Stomach (tissue), 9 donors: ENCODE data around the gene SEMA5A. TPM values are rescaled to one million over a fixed set of nuclear protein-coding genes. Genes with fewer than 3 reads are reported as not detected.

Source experiments
- DNase-seq, 2 donors: peaks; one replicate each; pipeline versions ENCODE4 v3.0.0 to v3.0.0-alpha.2; 2013 to 2019
- H3K27ac ChIP-seq, 5 donors: fragments of 200-600 bp in 4 of 5; sonication (generic) in 4 of 5; one replicate each; pipeline ENCODE4 v1.5.1; 2013 to 2019; ENCODE audit warnings: mild to moderate bottlenecking in 1 of 5, moderate library complexity in 1 of 5
- H3K27me3 ChIP-seq, 3 donors: fragments of 200-600 bp; sonication (generic); one replicate each; pipeline ENCODE4 v1.5.1; 2017 to 2019; ENCODE audit warnings: mixed run types in 1 of 3
- H3K36me3 ChIP-seq, 4 donors: fragments of 200-600 bp; sonication (generic); 1 replicate in 3 of 4; 2 replicates in 1 of 4; pipeline ENCODE4 v1.5.1; 2016 to 2019
- H3K4me1 ChIP-seq, 4 donors: fragments of 200-600 bp; sonication (generic); one replicate each; pipeline ENCODE4 v1.5.1; 2016 to 2019
- H3K4me3 ChIP-seq, 4 donors: fragments of 200-600 bp; sonication (generic) in 3 of 4; one replicate each; pipeline ENCODE4 v1.5.1; 2016 to 2019; ENCODE audit warnings: mild to moderate bottlenecking in 1 of 4
- H3K9me3 ChIP-seq, 4 donors: fragments of 200-600 bp; sonication (generic); one replicate each; pipeline ENCODE4 v1.5.1; 2016 to 2019
- CTCF ChIP-seq, 7 experiments: fragments of 450-650 bp in 4 of 7; fragments of 200-600 bp in 3 of 7; sonication (generic) in 3 of 7; IDR thresholded peaks; one replicate each; pipeline ENCODE4 v1.5.1; 2016 to 2019; ENCODE audit warnings: antibody characterized with exemption in 7 of 7, control low read depth in 2 of 7, mild to moderate bottlenecking in 1 of 7
- EP300 ChIP-seq: sonication (generic); formaldehyde crosslinking; IDR thresholded peaks from one replicate; pipeline ENCODE4 v1.6.1; 2017; ENCODE audit warnings: antibody characterized with exemption
- POLR2A ChIP-seq, 4 donors: fragments of 450-650 bp; IDR thresholded peaks; one replicate each; pipeline ENCODE4 v1.6.1; 2016; ENCODE audit warnings: antibody characterized with exemption in 4 of 4, control low read depth in 2 of 4, mild to moderate bottlenecking in 1 of 4, moderate library complexity in 1 of 4
- POLR2AphosphoS5 ChIP-seq, 3 donors: sonication (generic); formaldehyde crosslinking; IDR thresholded peaks; one replicate each; pipeline ENCODE4 v1.6.1; 2016; ENCODE audit warnings: antibody characterized with exemption in 3 of 3
- WGBS, 5 donors: extraction: QIAGEN DNeasy Blood & Tissue Kit in 3 of 5; methylation state at CpG; one replicate each; pipeline versions ENCODE4 v1.1.5 to v1.1.7; 2013 to 2018; 5-methylcytosine and 5-hydroxymethylcytosine counted together
- intact Hi-C: fragments of 100-400 bp; cut with DNase I; formaldehyde crosslinking; loops from one replicate; pipeline ENCODE4 v1.15.1; 2023; ENCODE audit warnings: low total_unique reads
- polyA plus RNA-seq, 3 donors: library from polyadenylated mRNA; stranded (reverse); fragments of 200-250 nt; gene quantifications; one replicate each; pipeline ENCODE4 v1.2.3, GENCODE V29; 2013
- total RNA-seq, 5 donors: library from RNA; depleted of rRNA; stranded (reverse); fragments of >200 nt; gene quantifications; one replicate each; pipeline versions ENCODE4 v1.1.0 to v1.2.3, GENCODE V29; 2014 to 2016
- donor health status: healthy with polysubstance abuse.
- donor health status: Bipolar disorder and iron deficiency.
- donor health status: healthy.

The SEMA5A gene
- total and polyA plus RNA-seq, 8 donors: 0.62 to 26.4 (median 3.2) TPM

- no peak for DNase-seq
- Histone ChIP-seq H3K4me3 (no peak overlapping the region), H3K27ac (no peak overlapping the region), H3K36me3 (no peaks in the 10 kb centered on the region), H3K27me3 (no peaks in the 10 kb centered on the region), H3K9me3 (no peaks in the 10 kb centered on the region), H3K4me1 (no peaks in the 10 kb centered on the region)
- TF ChIP-seq POLR2AphosphoS5 (IDR thresholded peaks at IDR 0.05) (no peak), CTCF (IDR thresholded peaks at IDR 0.05) (no peak), POLR2A (IDR thresholded peaks at IDR 0.05) (no peak), EP300 (no peak)
- intact Hi-C loops: no loop called here
- WGBS, 5 donors: 58 to 87% (median 71%) methylated on average over 1 of the region's 1 CpG
Measured at GRCh38 chr5:9149988-9150387, 395.9 kb downstream of the SEMA5A start.

GRCh38 chr5:9148242-9148641, 397.6 kb downstream of the SEMA5A start:
- no peaks in the 10 kb centered on the region for H3K4me1 ChIP-seq
- intact Hi-C loops: no loop called here
- H3K27me3 ChIP-seq: no peaks in the 10 kb centered on the region

DNA sequence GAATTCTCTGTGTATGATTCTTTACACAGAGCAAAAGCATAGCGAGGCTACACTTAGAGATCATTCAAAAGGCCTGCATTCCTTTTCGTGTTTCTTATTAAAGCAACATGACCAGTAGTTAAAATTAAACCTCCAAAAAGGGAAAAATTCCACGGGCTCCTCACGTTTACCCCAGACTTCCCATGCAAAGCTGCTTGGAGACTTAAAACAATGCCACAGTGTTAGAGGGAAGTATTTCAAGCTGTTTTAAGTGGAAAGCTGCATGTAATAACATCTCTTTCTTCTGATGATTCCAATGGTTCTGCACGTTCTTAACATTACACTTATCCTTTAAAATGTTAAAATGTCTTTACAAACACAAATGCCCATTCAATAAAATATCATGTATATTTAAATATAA, 405.2 kb downstream of the SEMA5A start:
- Histone ChIP-seq H3K27me3 (no peaks in the 10 kb centered on the region), H3K36me3 (no peaks in the 10 kb centered on the region), H3K4me1 (no peaks in the 10 kb centered on the region), H3K4me3 (no peak overlapping the region), H3K9me3 (peaks cover 0 to 8% (median 0%) of the 10 kb centered on the region in 4 donors), H3K27ac (no peak overlapping the region)
- no peak for DNase-seq
- no peak for TF ChIP-seq EP300
- intact Hi-C loops: no loop called here
- 57 to 66% (median 63%) methylated on average over 5 of the region's 5 CpGs for WGBS, 5 donors

More at GRCh38 chr5:9148242-9148641, 397.6 kb downstream of the SEMA5A start:
- TF ChIP-seq EP300: no peak
- no peak for TF ChIP-seq POLR2AphosphoS5 (IDR thresholded peaks at IDR 0.05)
- no peak for TF ChIP-seq POLR2A (IDR thresholded peaks at IDR 0.05)
- TF ChIP-seq CTCF (IDR thresholded peaks at IDR 0.05): no peak
- 53 to 89% (median 83%) methylated on average over 4 of the region's 4 CpGs for WGBS, 5 donors
- DNase-seq: no peak
- H3K36me3 ChIP-seq: no peaks in the 10 kb centered on the region
- no peak overlapping the region for H3K4me3 ChIP-seq
- peaks cover 0 to 8% (median 0%) of the 10 kb centered on the region in 4 donors for H3K9me3 ChIP-seq
- H3K27ac ChIP-seq: no peak overlapping the region

- TF ChIP-seq POLR2AphosphoS5 (IDR thresholded peaks at IDR 0.05): no peak
- no peak for TF ChIP-seq EP300
- TF ChIP-seq POLR2A (IDR thresholded peaks at IDR 0.05): no peak
- no peak for TF ChIP-seq CTCF (IDR thresholded peaks at IDR 0.05)
- Histone ChIP-seq H3K36me3 (no peaks in the 10 kb centered on the region), H3K4me3 (no peak overlapping the region), H3K9me3 (peaks cover 0 to 8% (median 0%) of the 10 kb centered on the region in 4 donors), H3K27me3 (no peaks in the 10 kb centered on the region), H3K4me1 (no peaks in the 10 kb centered on the region), H3K27ac (no peak overlapping the region)
- 73 to 80% (median 78%) methylated on average over 4 of the region's 4 CpGs for WGBS, 5 donors
- no peak for DNase-seq
- intact Hi-C loops: no loop called here
Measured at GRCh38 chr5:9140202-9140601, 405.7 kb downstream of the SEMA5A start.

DNA sequence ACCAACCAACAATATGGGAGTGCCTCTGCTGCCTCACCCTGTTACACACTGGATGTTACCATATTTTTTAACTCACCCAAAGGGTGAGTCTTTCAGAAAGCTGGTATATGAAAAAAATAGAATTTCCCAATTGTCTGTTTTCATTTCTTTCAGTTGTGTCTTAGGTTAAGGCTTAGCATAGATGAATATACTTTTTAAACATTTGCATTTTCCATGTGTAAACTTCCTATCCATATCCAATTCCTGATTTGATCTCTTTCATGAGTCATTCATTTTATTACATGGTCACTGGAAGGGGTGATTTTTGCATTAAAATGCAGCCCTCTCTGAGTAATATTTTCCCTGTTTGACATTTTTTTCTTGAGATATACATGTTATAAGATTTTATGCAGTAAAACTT, 406.5 kb downstream of the SEMA5A start:
- no peaks in the 10 kb centered on the region for H3K27me3 ChIP-seq
- TF ChIP-seq CTCF (IDR thresholded peaks at IDR 0.05): no peak
- intact Hi-C loops: no loop called here

More for the DNA sequence above, 406.5 kb downstream of the SEMA5A start:
- H3K9me3 ChIP-seq: peaks cover 0 to 2% (median 0%) of the 10 kb centered on the region in 4 donors
- no peak overlapping the region for H3K27ac ChIP-seq
- H3K4me1 ChIP-seq: no peaks in the 10 kb centered on the region
- DNase-seq: no peak
- no peaks in the 10 kb centered on the region for H3K36me3 ChIP-seq
- no peak overlapping the region for H3K4me3 ChIP-seq
